Spleen (tissue), 11 donors: ENCODE results near the gene SLC39A11. TPM values are rescaled to one million over a fixed set of nuclear protein-coding genes. Genes with fewer than 3 reads are reported as not detected.

Source experiments
- DNase-seq: peaks from one replicate; pipeline ENCODE4 v3.0.0-alpha.2; 2020
- H3K27ac ChIP-seq, 8 donors: fragments of 200-600 bp; sonication (generic) in 7 of 8; 1 replicate in 4 of 8; 2 replicates in 4 of 8; pipeline versions ENCODE4 v1.5.0 to v1.8.0; 2016 to 2021; ENCODE audit warnings: inconsistent platforms in 4 of 8, mild to moderate bottlenecking in 4 of 8, moderate library complexity in 1 of 8
- H3K27me3 ChIP-seq, 7 donors: fragments of 200-600 bp; sonication (generic) in 6 of 7; replicated peaks in 1 of 7; 1 replicate in 4 of 7; 2 replicates in 3 of 7; pipeline versions ENCODE4 v1.5.0 to v1.8.0; 2016 to 2021; ENCODE audit warnings: inconsistent platforms in 3 of 7, mild to moderate bottlenecking in 1 of 7
- H3K36me3 ChIP-seq, 6 donors: fragments of 200-600 bp; sonication (generic) in 5 of 6; 1 replicate in 4 of 6; 2 replicates in 2 of 6; pipeline versions ENCODE4 v1.5.0 to v1.8.0; 2016 to 2021; ENCODE audit warnings: inconsistent platforms in 2 of 6
- H3K4me1 ChIP-seq, 6 donors: fragments of 200-600 bp; sonication (generic) in 5 of 6; 1 replicate in 3 of 6; 2 replicates in 3 of 6; pipeline versions ENCODE4 v1.5.0 to v1.8.0; 2016 to 2021; ENCODE audit warnings: inconsistent platforms in 3 of 6
- H3K4me3 ChIP-seq, 8 donors: fragments of 200-600 bp; sonication (generic) in 7 of 8; 1 replicate in 4 of 8; 2 replicates in 4 of 8; pipeline versions ENCODE4 v1.5.0 to v1.8.0; 2016 to 2021; ENCODE audit warnings: inconsistent platforms in 4 of 8, mild to moderate bottlenecking in 4 of 8, moderate library complexity in 2 of 8
- H3K9me3 ChIP-seq, 8 donors: fragments of 200-600 bp; sonication (generic) in 7 of 8; 1 replicate in 4 of 8; 2 replicates in 4 of 8; pipeline versions ENCODE4 v1.5.0 to v1.8.0; 2016 to 2021; ENCODE audit warnings: inconsistent platforms in 4 of 8
- POLR2A ChIP-seq, 3 donors: fragments of 450-650 bp; IDR thresholded peaks; one replicate each; pipeline ENCODE4 v1.5.1; 2017; ENCODE audit warnings: antibody characterized with exemption in 3 of 3, mild to moderate bottlenecking in 1 of 3
- POLR2AphosphoS5 ChIP-seq, 3 donors: sonication (generic); formaldehyde crosslinking; IDR thresholded peaks; one replicate each; pipeline ENCODE4 v1.5.1; 2017; ENCODE audit warnings: antibody characterized with exemption in 3 of 3
- WGBS, 5 donors: extraction: QIAGEN DNeasy Blood & Tissue Kit in 3 of 5; methylation state at CpG; one replicate each; pipeline versions ENCODE4 v1.1.5 to v1.1.7; 2013 to 2018; 5-methylcytosine and 5-hydroxymethylcytosine counted together
- intact Hi-C: fragments of 100-400 bp; cut with DNase I; formaldehyde crosslinking; loops from one replicate; pipeline ENCODE4 v1.15.0; 2023; ENCODE audit warnings: low total_unique reads
- polyA plus RNA-seq, 3 donors: library from polyadenylated mRNA; stranded (reverse); fragments of 200-250 nt; gene quantifications; one replicate each; pipeline ENCODE4 v1.2.1, GENCODE V29; 2013
- total RNA-seq, 7 donors: library from RNA; depleted of rRNA in 3 of 7; stranded (reverse); fragments of >200 nt in 3 of 7; fragmentation: NEBNext Ultra II Directional in 4 of 7; extraction: Animal tissue kit (Norgen Biotek cat#: 25700) in 4 of 7; gene quantifications; one replicate each; pipeline versions ENCODE4 v1.1.0 to v1.2.1, GENCODE V29; 2016 to 2021
- TF ChIP-seq, protein P1 (sequence below), 11 experiments: fragments of 200-600 bp in 7 of 11; fragments of 450-650 bp in 4 of 11; sonication (generic) in 4 of 11; IDR thresholded peaks in 8 of 11; conservative IDR thresholded peaks in 3 of 11; 1 replicate in 7 of 11; 2 replicates in 4 of 11; pipeline versions ENCODE4 v1.4.0 to v1.8.0; 2016 to 2021; ENCODE audit warnings: antibody characterized with exemption in 11 of 11, inconsistent platforms in 4 of 11, mild to moderate bottlenecking in 1 of 11
- donor health status: healthy with polysubstance abuse.
- donor health status: DM: no; HTN: no; CAD: no; lungs with moderate emphysema.
- donor health status: DM: no; HTN: no; CAD: no.
- donor health status: Bipolar disorder and iron deficiency.
- donor health status: healthy.
- donor health status: DM: no; HTN: no; CAD: no.
- donor health status: DM: yes; HTN: yes; CAD: no.

The SLC39A11 gene
- total and polyA plus RNA-seq, 10 donors: 4.1 to 45.2 (median 27.8) TPM

DNA sequence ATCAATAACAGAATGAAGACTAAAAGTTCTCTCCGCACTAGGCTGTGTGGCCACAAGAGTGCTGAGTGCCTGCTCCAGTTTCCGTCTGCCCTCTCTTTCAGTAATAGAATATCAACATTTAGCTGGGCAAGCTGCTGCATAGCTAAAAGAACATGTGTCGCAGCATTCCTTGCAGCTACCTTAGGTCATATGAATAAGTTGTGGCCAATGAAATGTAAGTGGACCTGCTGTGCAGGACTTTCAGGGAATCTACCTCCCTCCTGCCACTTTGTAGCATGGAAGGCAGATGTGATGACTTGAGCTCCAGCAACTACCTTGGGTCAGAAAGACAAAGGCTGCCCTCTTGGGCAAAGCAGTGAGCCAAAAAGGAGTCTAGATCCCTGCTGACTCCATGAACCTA is 25.4 kb downstream of the SLC39A11 start:
- no peak overlapping the region for H3K27ac ChIP-seq
- TF ChIP-seq POLR2A (IDR thresholded peaks at IDR 0.05) (no peak), POLR2AphosphoS5 (IDR thresholded peaks at IDR 0.05) (no peak)
- TF ChIP-seq, protein P1, sequence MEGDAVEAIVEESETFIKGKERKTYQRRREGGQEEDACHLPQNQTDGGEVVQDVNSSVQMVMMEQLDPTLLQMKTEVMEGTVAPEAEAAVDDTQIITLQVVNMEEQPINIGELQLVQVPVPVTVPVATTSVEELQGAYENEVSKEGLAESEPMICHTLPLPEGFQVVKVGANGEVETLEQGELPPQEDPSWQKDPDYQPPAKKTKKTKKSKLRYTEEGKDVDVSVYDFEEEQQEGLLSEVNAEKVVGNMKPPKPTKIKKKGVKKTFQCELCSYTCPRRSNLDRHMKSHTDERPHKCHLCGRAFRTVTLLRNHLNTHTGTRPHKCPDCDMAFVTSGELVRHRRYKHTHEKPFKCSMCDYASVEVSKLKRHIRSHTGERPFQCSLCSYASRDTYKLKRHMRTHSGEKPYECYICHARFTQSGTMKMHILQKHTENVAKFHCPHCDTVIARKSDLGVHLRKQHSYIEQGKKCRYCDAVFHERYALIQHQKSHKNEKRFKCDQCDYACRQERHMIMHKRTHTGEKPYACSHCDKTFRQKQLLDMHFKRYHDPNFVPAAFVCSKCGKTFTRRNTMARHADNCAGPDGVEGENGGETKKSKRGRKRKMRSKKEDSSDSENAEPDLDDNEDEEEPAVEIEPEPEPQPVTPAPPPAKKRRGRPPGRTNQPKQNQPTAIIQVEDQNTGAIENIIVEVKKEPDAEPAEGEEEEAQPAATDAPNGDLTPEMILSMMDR (IDR thresholded peaks at IDR 0.05 in 8 of 11, conservative IDR thresholded peaks at IDR 0.05 in 3 of 11): no peak
- no peaks in the 10 kb centered on the region for H3K9me3 ChIP-seq
- intact Hi-C loops: no loop called here
- 95 to 97% (median 96%) methylated on average over 3 of the region's 3 CpGs for WGBS, 5 donors
- no peak overlapping the region for H3K4me3 ChIP-seq
- peaks cover 0 to 45% (median 6%) of the 10 kb centered on the region in 6 donors for H3K4me1 ChIP-seq
- no peaks in the 10 kb centered on the region for H3K27me3 ChIP-seq
- DNase-seq: no peak
- peaks cover 0 to 29% (median 0%) of the 10 kb centered on the region in 6 donors for H3K36me3 ChIP-seq

DNA sequence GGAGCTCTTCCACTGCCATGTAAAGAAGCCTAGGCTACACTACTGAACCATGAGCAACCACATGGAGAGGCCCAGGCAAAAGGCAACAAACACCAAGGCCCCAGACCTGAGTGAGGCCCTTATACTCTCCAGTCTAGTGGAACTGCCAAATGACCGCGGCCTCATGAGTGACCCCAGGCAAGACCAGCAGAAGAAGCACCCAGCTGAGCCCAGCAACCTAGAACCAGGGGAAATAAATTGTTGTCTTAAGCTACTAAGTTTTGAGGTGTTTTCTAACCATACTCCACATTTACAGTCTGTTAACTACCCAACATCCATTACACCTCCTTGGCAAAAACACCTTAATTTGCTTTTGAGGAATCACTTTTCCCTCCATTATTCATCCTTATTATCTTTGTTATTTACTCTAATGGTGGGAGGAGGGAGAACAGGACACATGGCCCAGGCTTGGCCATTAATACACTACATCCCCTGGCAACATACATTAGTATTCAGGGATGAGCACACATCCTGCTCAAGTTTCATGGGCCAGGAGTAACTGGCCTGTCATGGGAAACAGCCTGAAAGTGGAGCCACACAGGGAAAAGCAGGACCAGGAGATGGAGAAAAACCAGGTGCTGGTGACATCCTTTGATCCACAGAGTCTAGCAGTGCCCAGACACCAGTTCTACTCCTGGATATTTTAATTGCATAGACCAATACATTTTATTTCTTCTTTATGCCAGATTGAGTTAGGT is 26.2 kb downstream of the SLC39A11 start:
- intact Hi-C loops: no loop called here
- DNase-seq: no peak
- Histone ChIP-seq H3K9me3 (no peaks in the 10 kb centered on the region), H3K4me1 (peaks cover 0 to 43% (median 6%) of the 10 kb centered on the region in 6 donors), H3K36me3 (peaks cover 0 to 23% (median 0%) of the 10 kb centered on the region in 6 donors), H3K27me3 (no peaks in the 10 kb centered on the region), H3K27ac (no peak overlapping the region), H3K4me3 (no peak overlapping the region)
- 97 to 100% (median 98%) methylated on average over 2 of the region's 2 CpGs for WGBS, 5 donors
- TF ChIP-seq POLR2AphosphoS5 (IDR thresholded peaks at IDR 0.05): no peak
- TF ChIP-seq, protein P1 (IDR thresholded peaks at IDR 0.05 in 8 of 11, conservative IDR thresholded peaks at IDR 0.05 in 3 of 11): no peak
- TF ChIP-seq POLR2A (IDR thresholded peaks at IDR 0.05): no peak

DNA sequence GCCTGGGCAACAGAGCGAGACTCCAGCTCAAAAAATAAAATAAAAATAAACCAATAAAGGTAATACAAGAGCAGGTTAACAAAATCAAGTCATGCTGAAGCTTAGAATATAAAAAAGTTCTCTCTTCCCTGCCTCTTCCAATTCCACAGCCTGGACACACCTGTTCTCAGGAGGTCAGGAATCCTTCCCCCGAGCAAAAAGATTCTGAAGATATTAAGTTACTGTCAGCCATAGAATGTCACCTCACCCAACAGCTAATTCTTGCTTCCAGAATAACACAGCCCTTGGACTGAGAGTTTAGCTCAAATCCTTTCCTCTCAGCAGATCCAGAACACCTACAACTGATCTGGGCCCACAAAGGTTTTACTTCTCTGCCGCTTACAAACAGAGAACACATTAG is 27.1 kb downstream of the SLC39A11 start:
- WGBS, 5 donors: 97 to 99% (median 98%) methylated on average over 3 of the region's 3 CpGs
- H3K27ac ChIP-seq: no peak overlapping the region
- H3K9me3 ChIP-seq: no peaks in the 10 kb centered on the region
- peaks cover 0 to 44% (median 6%) of the 10 kb centered on the region in 6 donors for H3K4me1 ChIP-seq
- peaks cover 0 to 18% (median 0%) of the 10 kb centered on the region in 6 donors for H3K36me3 ChIP-seq
- no peak overlapping the region for H3K4me3 ChIP-seq
- DNase-seq: no peak
- TF ChIP-seq, protein P1 (IDR thresholded peaks at IDR 0.05 in 8 of 11, conservative IDR thresholded peaks at IDR 0.05 in 3 of 11): no peak
- no peak for TF ChIP-seq POLR2AphosphoS5 (IDR thresholded peaks at IDR 0.05)
- TF ChIP-seq POLR2A (IDR thresholded peaks at IDR 0.05): no peak
- intact Hi-C loops: no loop called here
- H3K27me3 ChIP-seq: no peaks in the 10 kb centered on the region

DNA sequence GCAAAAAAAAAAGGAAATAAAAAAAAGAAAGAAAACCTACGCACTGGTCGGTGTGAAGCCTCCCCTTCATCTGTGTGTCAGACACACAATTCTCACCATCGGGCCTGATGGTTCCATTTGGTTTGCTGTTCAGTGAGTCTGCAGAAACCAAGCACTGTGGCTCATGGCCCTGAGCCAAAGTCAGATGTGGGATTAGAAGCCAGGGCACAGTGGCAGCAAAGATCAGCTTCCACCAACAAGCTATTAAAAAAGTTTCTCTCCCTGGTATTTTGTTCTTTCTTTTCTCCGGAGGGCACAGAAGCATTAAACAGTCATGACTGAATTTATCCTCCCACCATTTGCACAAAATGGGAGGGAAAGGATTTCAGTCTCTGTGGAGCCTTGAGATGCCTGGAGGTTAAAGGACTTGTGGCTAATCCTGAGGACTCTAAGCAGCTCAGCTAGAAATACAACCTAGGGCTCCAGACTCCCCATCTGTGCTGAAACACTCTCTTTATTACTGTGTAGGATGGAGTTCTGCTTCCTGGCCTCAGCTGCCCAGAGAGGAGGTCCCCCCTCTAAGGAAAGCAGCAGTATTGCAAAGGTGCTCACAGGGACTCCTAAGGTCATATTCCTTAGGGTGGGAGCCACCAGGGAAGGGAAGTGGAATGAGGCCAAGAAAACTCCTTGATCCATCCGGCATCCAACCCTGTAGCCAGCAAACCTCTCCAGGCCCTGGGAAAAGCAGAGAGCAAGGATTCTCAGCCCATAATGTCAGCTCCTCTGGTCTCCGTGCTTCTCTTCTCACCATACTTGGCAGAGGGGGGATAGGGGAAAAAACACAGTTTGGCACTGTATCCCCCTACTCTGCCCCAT is 28.2 kb downstream of the SLC39A11 start:
- peaks cover 0 to 45% (median 6%) of the 10 kb centered on the region in 6 donors for H3K4me1 ChIP-seq
- H3K27ac ChIP-seq: peak overlapping the region in 5 of 8 donors; percentile 25 to 49 (median 39)
- DNase-seq: no peak
- H3K4me3 ChIP-seq: no peak overlapping the region
- H3K27me3 ChIP-seq: no peaks in the 10 kb centered on the region
- 40 to 64% (median 53%) methylated on average over 6 of the region's 6 CpGs for WGBS, 5 donors
- TF ChIP-seq POLR2AphosphoS5 (IDR thresholded peaks at IDR 0.05) (no peak), POLR2A (IDR thresholded peaks at IDR 0.05) (no peak)
- TF ChIP-seq, protein P1 (IDR thresholded peaks at IDR 0.05 in 8 of 11, conservative IDR thresholded peaks at IDR 0.05 in 3 of 11): no peak
- intact Hi-C loops: no loop called here
- H3K36me3 ChIP-seq: peaks cover 0 to 18% (median 0%) of the 10 kb centered on the region in 6 donors
- H3K9me3 ChIP-seq: no peaks in the 10 kb centered on the region
